ENCODE data around the gene GLDN.

GRCh38 chr15:51403946-51404695 lies 62.7 kb downstream of the GLDN start:
- no peak for TF ChIP-seq POLR2AphosphoS5 (IDR thresholded peaks at IDR 0.05)
- no peak for TF ChIP-seq EZH2 (IDR thresholded peaks at IDR 0.05; ENCODE audit: borderline replicate concordance, insufficient read depth, low read length, poor library complexity, severe bottlenecking)
- TF ChIP-seq, protein P1, sequence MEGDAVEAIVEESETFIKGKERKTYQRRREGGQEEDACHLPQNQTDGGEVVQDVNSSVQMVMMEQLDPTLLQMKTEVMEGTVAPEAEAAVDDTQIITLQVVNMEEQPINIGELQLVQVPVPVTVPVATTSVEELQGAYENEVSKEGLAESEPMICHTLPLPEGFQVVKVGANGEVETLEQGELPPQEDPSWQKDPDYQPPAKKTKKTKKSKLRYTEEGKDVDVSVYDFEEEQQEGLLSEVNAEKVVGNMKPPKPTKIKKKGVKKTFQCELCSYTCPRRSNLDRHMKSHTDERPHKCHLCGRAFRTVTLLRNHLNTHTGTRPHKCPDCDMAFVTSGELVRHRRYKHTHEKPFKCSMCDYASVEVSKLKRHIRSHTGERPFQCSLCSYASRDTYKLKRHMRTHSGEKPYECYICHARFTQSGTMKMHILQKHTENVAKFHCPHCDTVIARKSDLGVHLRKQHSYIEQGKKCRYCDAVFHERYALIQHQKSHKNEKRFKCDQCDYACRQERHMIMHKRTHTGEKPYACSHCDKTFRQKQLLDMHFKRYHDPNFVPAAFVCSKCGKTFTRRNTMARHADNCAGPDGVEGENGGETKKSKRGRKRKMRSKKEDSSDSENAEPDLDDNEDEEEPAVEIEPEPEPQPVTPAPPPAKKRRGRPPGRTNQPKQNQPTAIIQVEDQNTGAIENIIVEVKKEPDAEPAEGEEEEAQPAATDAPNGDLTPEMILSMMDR (IDR thresholded peaks at IDR 0.05; ENCODE audit: poor library complexity, severe bottlenecking): no peak

Data from neural cell (in vitro differentiated cells).